Measurements from ENCODE around the gene TMEM45B. TPM values are rescaled to one million over a fixed set of nuclear protein-coding genes. Genes with fewer than 3 reads are reported as not detected.

The TMEM45B gene
- total and polyA plus RNA-seq, 2 of the 13 experiments (the other 11 are each of a cell fraction or from before 2014, with no cell fraction given): 29.1 to 181 TPM

DNA sequence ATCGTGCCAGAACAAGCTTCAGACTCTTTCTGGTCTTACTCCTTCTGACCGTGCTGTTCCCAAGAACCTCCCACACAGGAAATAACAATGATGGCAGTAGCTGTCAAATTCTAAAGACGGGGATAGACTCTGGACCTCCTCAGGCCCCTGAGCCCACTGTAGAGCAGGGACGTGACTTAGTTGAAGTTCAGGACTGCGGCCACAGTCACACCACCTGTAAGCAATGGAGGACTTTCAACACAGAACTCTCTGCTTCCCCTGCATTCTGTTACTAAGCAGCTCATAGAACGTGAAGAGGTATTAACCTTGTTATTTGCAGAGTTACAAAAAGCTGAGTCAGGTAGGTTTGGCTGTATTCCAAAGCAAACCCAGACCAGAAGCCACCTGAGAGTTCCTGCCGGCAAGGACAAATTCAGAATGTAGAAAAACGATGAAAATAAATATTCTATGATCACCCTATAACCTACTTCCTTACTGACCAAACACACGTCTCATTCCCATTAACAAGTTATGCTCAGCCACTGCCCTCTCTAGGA, 12.7 kb downstream of the TMEM45B start (continued):
- 0 out of 2 replicates have a peak, but pooled peaks have one; percentile 64 for TF ChIP-seq SMYD3 (CRISPR knock-in tag; IDR thresholded peaks at IDR 0.05)
- no peak for TF ChIP-seq ZNF629 (CRISPR knock-in tag; conservative IDR thresholded peaks at IDR 0.05)
- TF ChIP-seq ZSCAN21 (CRISPR knock-in tag; IDR thresholded peaks at IDR 0.05; ENCODE audit: borderline replicate concordance): 0 out of 2 replicates have a peak, but pooled peaks have one; percentile 27
- TF ChIP-seq ERF (CRISPR knock-in tag; IDR thresholded peaks at IDR 0.05): peak; percentile 92
- TF ChIP-seq, protein P1, sequence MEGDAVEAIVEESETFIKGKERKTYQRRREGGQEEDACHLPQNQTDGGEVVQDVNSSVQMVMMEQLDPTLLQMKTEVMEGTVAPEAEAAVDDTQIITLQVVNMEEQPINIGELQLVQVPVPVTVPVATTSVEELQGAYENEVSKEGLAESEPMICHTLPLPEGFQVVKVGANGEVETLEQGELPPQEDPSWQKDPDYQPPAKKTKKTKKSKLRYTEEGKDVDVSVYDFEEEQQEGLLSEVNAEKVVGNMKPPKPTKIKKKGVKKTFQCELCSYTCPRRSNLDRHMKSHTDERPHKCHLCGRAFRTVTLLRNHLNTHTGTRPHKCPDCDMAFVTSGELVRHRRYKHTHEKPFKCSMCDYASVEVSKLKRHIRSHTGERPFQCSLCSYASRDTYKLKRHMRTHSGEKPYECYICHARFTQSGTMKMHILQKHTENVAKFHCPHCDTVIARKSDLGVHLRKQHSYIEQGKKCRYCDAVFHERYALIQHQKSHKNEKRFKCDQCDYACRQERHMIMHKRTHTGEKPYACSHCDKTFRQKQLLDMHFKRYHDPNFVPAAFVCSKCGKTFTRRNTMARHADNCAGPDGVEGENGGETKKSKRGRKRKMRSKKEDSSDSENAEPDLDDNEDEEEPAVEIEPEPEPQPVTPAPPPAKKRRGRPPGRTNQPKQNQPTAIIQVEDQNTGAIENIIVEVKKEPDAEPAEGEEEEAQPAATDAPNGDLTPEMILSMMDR (CRISPR knock-in tag; IDR thresholded peaks at IDR 0.05): peak; percentile 30; the same call in 1 of the 2 replicates
- TF ChIP-seq, protein P2, sequence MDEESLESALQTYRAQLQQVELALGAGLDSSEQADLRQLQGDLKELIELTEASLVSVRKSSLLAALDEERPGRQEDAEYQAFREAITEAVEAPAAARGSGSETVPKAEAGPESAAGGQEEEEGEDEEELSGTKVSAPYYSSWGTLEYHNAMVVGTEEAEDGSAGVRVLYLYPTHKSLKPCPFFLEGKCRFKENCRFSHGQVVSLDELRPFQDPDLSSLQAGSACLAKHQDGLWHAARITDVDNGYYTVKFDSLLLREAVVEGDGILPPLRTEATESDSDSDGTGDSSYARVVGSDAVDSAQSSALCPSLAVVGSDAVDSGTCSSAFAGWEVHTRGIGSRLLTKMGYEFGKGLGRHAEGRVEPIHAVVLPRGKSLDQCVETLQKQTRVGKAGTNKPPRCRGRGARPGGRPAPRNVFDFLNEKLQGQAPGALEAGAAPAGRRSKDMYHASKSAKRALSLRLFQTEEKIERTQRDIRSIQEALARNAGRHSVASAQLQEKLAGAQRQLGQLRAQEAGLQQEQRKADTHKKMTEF (CRISPR knock-in tag; IDR thresholded peaks at IDR 0.05): peak; percentile 74
- no peak for TF ChIP-seq ZNF251 (CRISPR knock-in tag; IDR thresholded peaks at IDR 0.05)
- TF ChIP-seq, protein P3, sequence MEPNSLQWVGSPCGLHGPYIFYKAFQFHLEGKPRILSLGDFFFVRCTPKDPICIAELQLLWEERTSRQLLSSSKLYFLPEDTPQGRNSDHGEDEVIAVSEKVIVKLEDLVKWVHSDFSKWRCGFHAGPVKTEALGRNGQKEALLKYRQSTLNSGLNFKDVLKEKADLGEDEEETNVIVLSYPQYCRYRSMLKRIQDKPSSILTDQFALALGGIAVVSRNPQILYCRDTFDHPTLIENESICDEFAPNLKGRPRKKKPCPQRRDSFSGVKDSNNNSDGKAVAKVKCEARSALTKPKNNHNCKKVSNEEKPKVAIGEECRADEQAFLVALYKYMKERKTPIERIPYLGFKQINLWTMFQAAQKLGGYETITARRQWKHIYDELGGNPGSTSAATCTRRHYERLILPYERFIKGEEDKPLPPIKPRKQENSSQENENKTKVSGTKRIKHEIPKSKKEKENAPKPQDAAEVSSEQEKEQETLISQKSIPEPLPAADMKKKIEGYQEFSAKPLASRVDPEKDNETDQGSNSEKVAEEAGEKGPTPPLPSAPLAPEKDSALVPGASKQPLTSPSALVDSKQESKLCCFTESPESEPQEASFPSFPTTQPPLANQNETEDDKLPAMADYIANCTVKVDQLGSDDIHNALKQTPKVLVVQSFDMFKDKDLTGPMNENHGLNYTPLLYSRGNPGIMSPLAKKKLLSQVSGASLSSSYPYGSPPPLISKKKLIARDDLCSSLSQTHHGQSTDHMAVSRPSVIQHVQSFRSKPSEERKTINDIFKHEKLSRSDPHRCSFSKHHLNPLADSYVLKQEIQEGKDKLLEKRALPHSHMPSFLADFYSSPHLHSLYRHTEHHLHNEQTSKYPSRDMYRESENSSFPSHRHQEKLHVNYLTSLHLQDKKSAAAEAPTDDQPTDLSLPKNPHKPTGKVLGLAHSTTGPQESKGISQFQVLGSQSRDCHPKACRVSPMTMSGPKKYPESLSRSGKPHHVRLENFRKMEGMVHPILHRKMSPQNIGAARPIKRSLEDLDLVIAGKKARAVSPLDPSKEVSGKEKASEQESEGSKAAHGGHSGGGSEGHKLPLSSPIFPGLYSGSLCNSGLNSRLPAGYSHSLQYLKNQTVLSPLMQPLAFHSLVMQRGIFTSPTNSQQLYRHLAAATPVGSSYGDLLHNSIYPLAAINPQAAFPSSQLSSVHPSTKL (CRISPR knock-in tag; IDR thresholded peaks at IDR 0.05): peak; percentile 95
- TF ChIP-seq SOX6 (IDR thresholded peaks at IDR 0.05): no peak
- TF ChIP-seq SOX6 (CRISPR knock-in tag; IDR thresholded peaks at IDR 0.05): peak; percentile 89
- no peak for TF ChIP-seq KLF13 (CRISPR knock-in tag; IDR thresholded peaks at IDR 0.05)
- TF ChIP-seq ZNF605 (CRISPR knock-in tag; IDR thresholded peaks at IDR 0.05): 0 out of 2 replicates have a peak, but pooled peaks have one; percentile 56
- TF ChIP-seq GFI1 (CRISPR knock-in tag; IDR thresholded peaks at IDR 0.05; ENCODE audit: borderline replicate concordance): peak; percentile 63; the same call in 1 of the 2 replicates
- peak; percentile 47; the same call in 1 of the 2 replicates for TF ChIP-seq YEATS2 (CRISPR knock-in tag; IDR thresholded peaks at IDR 0.05; ENCODE audit: borderline replicate concordance)
- peak; percentile 58 for TF ChIP-seq TCF7 (IDR thresholded peaks at IDR 0.05; ENCODE audit: low read depth)
- TF ChIP-seq, protein P4, sequence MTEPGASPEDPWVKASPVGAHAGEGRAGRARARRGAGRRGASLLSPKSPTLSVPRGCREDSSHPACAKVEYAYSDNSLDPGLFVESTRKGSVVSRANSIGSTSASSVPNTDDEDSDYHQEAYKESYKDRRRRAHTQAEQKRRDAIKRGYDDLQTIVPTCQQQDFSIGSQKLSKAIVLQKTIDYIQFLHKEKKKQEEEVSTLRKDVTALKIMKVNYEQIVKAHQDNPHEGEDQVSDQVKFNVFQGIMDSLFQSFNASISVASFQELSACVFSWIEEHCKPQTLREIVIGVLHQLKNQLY (CRISPR knock-in tag; IDR thresholded peaks at IDR 0.05): peak; percentile 78; the same call in 1 of the 2 replicates
- TF ChIP-seq MAFK (conservative IDR thresholded peaks at IDR 0.05 in 1 of 2, IDR thresholded peaks at IDR 0.05 in 1 of 2; ENCODE audit: low read length in 2 of 2): peak; percentile 96 to 97
- TF ChIP-seq MIER3 (CRISPR knock-in tag; IDR thresholded peaks at IDR 0.05; ENCODE audit: borderline replicate concordance): peak; percentile 77; the same call in 1 of the 2 replicates
- TF ChIP-seq ARNT2 (CRISPR knock-in tag; IDR thresholded peaks at IDR 0.05; ENCODE audit: low read depth): 0 out of 2 replicates have a peak, but pooled peaks have one; percentile 43
- TF ChIP-seq POLR2A (IDR thresholded peaks at IDR 0.05; ENCODE audit: insufficient read depth in 1 of 2, low read depth in 2 of 2, low read length in 2 of 2): peak in 1 of 2 experiments; percentile 35; a peak in 1 of 4 replicates
- TF ChIP-seq ZBTB38 (CRISPR knock-in tag; IDR thresholded peaks at IDR 0.05): peak; percentile 65
- peak; percentile 45 for TF ChIP-seq SKI (IDR thresholded peaks at IDR 0.05; ENCODE audit: partially characterized antibody)
- TF ChIP-seq HDAC1 (CRISPR knock-in tag; IDR thresholded peaks at IDR 0.05): peak; percentile 62
